CD4-positive, alpha-beta T cell treated with Interferon gamma for 1 hour (primary cell): ENCODE measurements around the gene VAV1.
A peak's percentile ranks its signal among the peaks of the same experiment; 100 is the strongest.
"Not testable (repeated sequence)": the region's sequence is repeated elsewhere in the genome, so short reads cannot be mapped to it uniquely, and the experiment has no call there.

Source experiments
- DNase-seq: peaks from one replicate; pipeline ENCODE4 v3.0.0-alpha.2; 2020

VAV1 gene

DNA sequence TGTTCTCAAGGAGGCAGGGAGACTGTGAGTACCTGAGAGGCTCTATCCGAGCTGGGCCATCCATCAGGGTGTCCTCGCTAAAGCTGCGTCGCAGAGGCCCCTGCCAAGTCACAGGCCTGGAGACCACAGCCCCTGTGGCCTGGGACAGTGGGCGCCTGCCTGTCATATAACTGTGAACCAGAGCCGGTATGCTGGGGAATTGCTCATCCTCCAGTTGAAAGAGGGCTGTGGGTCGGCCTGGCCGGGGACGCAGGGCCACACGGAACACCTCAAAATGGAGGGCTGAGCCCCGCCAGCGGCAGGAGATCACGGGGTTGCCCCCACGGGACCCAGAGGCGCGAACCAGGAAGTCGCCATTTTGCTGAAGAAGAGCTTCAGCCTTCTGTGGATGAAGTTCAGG is 11.9 kb upstream of the VAV1 start:
- no peak for DNase-seq

DNA sequence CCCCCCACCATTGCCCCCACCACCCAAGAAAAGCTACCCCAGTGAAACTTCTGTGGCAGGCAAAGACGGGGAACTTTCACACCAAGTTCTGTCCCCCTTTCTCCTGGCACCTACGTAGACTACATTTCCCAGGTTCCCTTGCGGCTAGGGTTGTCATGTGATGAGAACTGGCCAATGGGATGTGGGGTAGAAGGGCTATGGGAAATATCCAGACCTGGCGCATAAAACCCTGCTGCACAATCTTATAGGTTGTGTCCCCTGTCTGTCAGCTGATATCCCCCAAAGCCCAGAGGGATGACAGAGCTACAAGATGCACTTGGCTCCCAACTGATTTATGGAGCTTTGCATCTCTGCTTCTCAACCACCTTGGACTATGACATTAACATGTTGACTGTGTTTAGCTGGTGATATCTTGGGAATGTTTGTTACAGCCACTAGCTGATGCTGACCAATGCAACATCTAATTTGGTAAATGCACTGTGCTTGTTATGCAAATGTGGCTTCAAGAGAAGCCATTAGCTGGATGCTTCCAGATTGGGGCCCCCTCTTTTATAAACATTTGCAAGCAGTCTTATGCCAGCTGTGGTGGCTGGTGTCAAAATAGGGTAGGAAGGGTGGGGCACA is 11.3 kb upstream of the VAV1 start:
- peak; percentile 36 for DNase-seq

DNA sequence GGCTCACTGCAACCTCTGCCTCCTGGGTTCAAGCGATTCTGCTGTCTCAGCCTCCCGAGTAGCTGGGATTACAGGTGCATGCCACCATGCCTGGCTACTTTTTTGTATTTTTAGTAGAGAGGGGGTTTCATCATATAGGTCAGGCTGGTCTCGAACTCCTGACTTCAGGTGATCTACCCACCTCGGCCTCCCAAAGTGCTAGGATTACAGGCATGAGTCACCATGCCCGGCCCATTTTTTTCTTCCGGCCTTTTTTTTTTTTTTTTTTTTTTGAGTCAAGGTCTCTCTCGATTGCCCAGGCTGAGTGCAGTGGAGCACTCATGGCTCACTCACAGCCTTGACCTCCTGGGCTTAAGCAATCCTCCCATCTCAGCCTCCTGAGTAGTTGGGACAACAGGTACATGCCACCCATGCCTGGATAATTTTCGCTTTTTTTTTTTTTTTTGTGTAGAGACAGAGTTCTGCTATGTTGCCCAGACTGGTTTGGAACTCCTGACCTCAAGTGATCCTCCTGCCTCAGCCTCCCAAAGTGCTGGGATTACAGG is 10.2 kb upstream of the VAV1 start:
- DNase-seq: not testable (repeated sequence)

DNA sequence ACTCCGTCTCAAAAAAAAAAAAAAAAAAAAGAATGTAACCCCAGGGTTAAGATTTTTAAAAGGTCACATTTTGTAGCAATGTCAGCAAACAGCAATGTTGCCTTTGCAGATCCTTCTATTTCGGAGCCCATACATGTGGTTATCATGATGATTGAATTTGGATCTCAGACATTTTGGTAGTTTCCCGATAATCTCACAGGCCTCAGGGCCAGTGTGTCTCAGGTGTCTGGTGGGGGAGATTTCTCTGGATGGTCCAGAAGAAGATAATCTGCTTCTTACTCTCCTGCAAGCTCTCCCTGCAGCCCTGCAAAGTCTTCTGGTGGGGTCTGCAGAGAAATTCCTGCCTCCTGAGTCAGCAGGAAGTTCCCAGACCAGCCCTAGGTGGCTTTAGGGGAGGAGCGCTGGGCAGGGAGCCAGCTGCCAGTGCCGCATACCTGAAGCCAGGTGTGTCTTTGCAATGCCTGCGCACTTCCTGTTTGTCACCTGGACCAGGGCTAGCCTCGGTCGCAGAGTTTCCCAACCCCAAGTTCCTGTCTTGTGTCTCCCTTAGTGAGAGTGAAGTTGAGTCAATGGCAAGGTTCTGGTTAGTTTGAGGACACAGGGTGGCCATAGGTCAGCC is 6.7 kb upstream of the VAV1 start:
- no peak for DNase-seq

DNA sequence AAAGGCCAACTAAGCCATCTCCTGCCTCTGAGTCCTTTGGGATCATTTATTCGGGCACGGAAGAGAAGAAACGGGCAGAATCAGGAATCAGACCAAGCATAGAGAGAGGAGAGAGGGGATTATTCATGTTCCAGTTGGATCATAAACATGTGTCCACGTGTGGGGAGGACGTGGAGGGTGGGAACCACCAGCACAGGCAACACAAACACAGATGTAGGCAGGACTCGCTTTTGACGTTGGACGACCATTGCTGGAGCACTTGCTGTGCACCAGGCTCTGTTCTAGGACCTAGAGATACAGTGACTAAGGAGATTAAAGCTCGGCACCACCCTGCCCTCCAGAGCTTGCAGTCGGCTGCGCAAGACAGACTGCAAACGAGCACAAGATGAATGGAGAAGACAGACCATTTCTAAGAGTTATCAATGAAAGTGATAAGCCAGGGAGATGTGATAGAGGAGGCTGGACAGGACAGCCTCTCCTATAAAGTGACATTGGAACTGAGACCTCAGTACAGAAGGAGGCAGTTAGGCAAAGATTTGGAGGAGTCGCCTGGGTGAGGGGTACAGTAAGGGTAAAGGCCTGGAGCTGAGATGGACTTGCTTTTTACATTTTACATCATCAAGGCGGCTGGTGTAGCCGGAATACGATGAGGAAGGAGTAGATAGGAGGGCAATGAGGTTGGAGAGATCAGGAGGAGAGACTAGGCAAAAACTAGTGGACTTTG is 6.0 kb upstream of the VAV1 start:
- no peak for DNase-seq

DNA sequence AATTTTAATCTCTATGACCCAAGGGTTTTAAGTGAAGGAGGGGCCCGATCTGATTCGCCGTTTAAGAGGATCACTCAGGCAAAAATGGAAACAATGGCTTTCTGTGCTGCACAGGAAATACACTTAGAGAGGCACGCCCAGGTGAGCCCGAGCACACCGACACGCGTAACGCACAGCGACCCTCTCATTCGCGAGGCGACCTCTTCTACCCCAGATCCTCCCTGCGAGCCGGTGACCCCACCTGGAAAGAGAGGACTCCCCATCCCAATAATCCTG is 5.5 kb upstream of the VAV1 start:
- DNase-seq: no peak

DNA sequence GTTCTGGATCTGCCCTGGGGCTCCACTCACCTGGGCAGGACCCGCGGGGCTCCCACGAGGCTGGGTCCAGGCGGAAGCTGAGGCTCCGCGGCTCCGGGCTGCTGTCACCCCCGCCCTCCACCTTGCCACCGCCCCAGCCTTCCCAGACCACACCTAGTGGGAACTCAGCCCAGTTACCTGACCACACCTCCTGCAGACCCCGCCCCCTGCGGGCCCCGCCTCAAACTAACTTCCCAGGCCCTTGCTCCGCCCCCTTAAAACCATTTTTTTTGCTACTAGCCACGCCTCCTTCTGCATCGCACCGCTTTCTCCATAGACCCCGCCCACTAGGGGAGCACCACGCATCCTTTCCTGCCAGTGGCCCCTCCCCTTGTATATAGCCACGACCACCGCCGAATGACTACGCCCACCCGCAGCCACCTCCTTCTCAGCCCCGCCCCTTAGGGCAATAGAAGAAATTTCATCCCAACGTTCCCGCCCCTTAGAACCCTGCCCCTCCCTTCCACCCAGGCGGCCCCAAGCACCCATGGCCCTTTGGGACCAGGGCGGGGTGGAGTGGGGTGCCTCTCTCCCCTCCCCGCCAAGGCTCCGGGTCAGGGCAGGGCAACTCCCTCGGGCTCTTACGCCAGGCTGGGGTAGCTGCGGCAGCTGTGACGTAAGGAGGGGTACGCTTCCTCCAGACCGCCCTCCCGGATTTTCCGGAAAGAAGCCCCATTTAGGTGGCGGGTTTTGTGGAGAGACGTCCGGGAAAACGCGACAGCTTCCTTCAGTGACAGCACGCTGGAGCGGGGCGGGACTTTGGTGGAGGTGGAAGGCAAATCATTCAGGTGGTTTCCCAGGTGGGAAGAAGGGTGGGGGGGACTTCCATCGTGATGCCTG is 4.9 kb upstream of the VAV1 start, which contains the start of gene SH2D3A:
TSS of gene SH2D3A (minus strand) at position 79 of the 879 bp plus-strand sequence. CDS start 3,687 bp downstream, outside the sequence.
- DNase-seq: peak; percentile 94

DNA sequence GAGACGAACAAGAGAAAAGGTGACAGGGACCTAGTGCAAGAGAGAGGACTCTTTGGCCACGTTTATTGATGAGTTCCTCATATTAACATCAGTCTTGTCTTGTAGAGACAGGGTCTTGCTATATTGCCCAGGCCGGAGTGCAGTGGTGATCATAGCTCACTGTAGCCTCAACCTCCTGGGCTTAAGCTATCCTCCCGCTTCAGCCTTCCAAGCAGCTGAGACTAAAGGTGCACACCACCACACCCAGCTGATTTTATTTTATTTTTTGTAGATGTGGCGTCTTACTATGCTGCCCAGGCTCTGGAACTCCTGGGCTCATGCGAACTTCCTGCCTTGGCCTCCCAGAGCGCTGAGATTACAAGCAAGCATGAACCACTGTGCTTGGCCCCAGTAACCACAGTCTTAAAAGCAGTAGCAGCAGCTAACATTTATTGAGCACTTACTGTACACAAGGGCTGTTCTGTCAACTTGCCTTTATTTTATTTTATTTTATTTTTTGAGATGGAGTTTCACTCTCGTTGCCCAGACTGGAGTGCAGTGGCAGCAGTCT is 4.2 kb upstream of the VAV1 start:
- no peak for DNase-seq

DNA sequence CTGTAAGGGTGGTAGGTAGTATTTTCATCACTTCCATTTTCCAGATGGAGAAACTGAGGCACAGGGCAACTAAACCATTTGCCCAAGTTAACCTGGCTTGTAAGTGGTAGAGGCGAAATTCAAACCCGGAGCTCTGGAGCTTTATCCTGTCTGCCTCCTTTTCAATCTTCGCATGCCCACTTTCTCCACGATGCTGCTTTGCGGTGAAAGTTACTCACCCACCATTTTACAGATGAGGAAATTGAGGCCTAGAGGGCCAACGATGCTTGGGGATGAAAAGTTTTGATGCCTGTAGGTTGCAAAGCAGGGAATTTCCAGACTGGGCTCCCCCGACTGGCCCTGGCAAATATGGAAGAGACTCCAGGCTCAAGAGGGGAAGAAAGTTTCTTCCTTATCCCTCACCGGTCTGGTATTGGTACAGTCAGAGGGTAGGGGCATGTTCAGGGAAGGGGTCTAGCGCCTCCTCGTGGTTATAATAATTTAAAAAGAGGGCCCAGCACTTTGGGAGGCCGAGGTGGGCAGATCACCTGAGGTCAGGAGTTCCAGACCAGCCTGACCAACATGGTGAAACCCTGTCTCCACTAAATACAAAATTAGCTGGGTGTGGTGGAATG is 3.4 kb upstream of the VAV1 start:
- DNase-seq: no peak

DNA sequence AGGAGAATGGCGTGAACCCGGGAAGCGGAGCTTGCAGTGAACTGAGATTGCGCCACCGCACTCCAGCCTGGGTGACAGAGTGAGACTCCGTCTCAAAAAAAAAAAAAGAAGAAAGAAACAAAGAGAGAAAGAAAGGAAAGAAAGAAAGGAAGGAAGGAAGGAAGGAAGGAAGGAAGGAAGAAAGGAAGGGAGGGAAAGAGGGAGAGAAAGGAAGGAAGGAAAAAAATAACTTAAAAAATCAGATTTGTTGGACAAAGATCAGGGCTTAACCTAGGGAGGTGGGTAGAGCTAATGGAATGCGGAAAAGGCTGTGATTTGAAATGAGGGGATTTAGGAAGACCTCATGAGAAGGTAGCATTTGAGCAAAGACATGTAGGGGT is 870 bp upstream of the VAV1 start:
- not testable (repeated sequence) for DNase-seq

DNA sequence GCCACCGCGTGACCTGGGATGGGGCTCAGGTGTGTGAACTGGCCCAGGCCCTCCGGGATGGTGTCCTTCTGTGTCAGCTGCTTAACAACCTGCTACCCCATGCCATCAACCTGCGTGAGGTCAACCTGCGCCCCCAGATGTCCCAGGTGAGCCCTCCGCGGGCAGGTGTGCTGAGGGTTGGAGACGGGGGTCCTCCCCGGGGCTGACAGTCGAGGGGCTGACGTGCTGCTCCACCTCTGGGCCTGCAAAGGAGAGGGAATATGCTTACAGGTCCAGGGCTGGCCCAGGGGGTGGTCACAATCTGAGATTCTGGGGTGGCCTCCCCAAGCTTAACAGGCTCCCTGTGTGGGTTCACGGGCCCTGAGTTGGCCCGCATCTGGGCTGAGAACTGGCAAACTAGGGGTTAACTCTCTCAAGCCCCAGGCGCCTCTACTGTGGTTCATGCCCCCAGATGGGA is 386 bp downstream of the VAV1 start:
- DNase-seq: no peak

DNA sequence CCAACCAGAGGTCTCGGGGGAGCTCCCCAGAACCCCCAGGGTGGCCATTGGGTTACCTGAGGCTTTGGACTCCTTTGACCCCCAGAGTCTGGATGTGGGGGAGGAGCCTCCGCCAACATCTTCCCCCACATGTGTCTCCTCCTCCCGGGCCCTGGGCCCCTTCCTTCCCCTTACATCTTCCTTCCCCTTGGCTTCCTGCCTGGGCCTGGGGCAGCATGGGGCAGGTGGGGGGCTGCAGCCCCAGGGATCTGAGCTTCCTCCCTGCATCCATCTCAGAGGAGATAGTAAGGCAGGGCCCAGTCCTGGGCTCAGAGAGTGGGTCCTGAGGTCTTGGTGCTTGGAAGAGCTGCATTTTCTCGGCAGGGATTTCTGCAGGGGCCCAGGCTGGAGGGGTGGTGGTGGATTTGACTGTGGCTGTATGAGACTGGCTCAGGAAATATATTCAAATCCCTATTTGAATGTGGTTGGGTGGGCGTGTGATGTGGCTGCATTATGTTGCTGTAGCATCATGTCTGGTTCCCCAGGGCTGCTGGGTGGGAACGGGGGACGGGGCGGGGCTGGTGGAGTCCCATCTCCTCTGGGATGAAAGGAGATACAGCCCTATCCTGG is 919 bp downstream of the VAV1 start:
- peak; percentile 48 for DNase-seq

DNA sequence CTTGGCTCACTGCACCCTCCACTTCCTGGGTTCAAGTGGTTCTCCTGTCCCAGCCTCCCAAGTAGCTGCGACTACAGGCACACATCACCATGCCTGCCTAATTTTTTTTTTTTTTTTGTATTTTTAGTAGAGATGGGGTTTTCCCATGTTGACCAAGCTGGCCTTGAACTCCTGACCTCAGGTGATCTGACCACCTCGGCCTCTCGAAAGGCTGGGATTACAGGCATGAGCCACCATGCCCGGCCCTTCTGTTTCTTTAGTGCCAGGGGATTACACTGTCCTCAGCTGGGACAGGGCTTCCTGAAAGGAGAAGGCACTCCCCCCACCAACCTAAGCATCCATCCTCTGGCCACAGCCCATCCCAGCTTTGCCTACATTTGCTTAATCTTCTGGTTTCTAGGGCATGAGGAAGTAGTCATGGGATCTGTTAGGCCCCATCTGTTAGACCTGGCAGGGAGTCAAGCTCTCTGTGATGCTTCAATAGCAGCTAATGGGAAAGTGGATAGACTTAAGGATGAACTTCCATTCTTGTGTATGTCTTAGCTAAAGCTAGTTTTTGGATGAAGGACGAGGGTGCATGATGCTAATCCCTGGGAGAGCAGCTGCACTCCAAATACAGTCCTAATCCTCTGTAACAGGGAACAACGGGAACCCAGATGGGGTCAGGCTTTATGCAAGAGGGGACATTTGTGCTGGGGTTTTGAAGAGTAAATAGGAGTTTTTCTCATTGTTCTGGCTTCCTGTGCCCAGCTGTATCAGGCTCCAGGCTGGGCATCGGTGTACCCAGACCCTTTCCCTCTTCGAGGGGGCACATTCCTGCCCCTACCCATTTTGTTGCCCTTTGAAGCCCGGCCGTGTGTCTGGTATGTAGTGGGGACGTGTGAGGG is 2.6 kb downstream of the VAV1 start:
- no peak for DNase-seq

DNA sequence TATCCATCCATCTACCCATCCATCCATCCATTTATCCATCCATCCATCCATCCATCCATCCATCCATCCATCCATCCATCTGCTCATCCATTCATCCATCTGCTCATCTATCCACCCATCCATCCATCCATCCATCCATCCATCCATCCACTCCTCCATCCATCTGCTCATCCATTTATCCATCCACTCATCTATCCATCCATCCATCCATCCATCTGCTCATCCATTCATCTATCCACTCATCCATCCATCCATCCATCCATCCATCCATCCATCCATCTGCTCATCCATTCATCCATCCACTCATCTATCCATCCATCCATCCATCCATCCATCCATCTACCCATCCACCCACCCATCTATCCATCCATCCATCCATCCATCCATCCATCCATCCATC is 3.5 kb downstream of the VAV1 start:
- DNase-seq: not testable (repeated sequence)

DNA sequence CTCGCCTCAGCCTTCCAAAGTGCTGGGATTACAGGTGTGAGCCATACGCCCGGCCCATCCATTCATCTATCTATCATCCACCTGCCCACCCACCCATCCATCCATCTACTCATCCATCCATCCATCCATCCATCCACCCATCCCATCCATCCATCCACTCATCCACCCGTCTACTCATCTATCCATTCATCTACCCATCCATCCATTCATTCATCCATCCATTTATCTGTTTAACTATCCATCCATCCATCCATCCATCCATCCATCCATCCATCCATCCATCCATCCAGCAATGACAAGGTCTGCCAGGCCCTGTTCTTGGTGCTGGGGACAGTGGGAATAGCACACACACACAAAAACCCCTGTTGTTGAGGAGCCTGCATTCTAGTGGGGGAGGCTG is 4.5 kb downstream of the VAV1 start:
- DNase-seq: no peak

DNA sequence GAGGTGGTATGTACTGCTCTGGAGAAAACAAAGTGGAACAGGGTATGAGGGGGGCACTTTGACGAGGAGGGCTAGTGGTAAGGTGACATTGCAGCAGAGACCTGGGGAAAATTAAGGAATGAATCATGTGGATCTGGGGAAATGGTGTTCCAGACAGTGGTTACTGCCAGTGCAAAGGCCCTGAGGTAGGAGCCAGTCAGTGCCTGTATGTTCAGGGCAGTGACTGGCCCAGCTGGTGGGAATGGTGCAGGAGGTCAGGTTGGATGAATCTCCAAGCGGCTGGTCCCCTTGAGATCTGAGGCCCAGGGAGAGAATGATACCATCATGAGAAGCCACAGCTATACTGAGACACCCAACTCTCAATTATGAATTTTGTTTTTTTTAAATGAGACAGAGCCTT is 4.9 kb downstream of the VAV1 start:
- DNase-seq: no peak

DNA sequence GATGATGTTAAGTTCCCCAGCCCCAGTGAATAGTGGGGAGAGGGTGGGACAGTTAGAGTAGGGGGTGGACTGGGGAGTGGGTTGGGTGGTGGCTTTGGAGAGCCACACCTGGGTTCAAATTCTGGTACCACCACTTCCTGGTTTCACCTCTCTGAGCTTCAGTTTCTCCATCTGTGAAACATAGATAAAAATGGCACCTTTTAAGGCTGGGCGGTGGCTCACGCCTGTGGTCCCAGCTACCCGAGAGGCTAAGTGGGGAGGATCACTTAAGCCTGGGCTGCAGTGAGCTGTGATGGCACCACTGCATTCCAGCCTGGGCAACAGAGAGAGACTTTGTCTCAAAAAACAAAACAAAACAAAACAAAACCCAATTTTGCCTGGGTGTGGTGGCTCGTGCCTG is 5.9 kb downstream of the VAV1 start:
- DNase-seq: no peak

DNA sequence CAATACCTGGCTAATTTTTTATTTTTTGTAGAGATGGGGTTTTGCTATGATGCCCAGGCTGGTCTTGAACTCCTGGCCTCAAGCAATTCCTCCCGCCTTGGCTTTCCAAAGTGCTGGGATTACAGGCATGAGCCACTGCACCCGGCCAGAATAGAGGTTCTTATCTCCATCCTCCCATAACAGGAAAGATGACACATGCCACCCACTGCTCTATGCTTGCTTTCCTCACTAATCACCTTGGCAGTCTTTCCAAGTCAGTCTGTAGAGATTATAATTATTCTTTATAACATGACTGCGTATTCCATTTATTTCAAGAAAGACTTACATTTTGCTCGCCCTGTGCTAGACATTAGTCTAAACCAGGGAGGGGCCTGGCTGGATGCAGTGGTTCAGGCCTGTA is 6.7 kb downstream of the VAV1 start:
- DNase-seq: no peak

DNA sequence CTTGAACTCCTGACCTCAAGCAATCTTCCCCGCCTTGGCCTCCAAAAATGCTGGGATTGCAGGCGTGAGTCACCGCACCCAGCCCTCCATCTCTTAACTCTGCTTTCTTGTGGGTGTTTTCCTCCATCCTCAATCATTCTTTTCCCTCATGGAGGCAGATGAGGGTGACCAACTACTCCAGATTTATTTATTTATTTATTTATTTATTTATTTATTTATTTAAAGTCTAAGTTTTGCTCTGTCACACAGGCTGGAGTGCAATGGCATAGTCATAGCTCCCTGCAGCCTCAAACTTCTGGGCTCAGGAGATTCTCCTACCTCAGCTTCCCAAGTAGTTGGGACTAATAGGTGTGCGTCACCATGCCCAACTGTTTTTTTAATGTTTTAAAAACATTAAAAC is 14.9 kb downstream of the VAV1 start:
- no peak for DNase-seq

DNA sequence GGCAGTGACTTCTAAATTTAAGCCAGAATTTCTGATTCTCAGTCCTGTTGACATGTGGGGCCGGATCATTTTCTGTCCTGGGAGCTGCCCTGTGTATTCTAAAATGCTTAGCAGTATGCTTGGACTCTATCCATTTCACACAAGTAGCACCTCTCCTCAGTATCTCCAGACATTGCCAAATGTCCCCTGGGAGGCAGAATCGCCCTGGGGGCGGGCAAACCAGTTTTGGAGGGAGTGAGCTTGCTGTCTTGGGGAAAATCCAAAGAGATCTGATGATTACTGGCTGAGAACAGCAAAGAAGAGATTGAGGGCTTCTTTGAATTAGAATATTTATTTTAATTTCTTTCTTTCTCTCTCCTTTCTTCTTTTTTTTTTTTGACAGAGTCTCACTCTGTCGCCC is 16.4 kb downstream of the VAV1 start:
- no peak for DNase-seq
